ENCODE results near the gene HBEGF.

GRCh38 chr5:140382866-140383265 is 36.5 kb upstream of the HBEGF start:
- TF ChIP-seq TAF1 (IDR thresholded peaks at IDR 0.05; ENCODE audit: borderline replicate concordance, insufficient read depth, low read length): no peak
- no peak for TF ChIP-seq POLR2AphosphoS5 (IDR thresholded peaks at IDR 0.05; ENCODE audit: low read depth, low read length)

Data from PFSK-1 (cell line).